ENCODE measurements around the gene ASAP2. TPM values are rescaled to one million over a fixed set of nuclear protein-coding genes. Genes with fewer than 3 reads are reported as not detected.

The ASAP2 gene
- polyA plus RNA-seq, 1 experiment, result 30.0 TPM

DNA sequence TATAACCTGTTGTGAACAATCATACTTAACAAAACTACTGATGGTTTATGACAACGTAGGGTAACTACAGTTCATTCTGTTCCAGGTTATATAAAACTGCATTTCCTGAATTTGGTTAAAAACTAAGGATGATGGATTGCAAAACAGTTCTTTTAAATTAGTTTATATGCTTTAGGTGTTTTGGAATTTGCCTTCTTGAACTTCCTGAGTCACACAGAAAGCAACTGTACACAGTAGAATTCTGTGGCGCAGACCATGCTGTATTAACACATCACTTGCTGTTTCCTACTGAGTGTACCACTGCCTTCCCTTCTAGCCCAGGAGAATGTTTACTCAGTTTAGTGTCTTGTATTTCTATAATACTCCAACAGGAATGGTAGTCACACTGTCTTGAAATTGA, 197.3 kb downstream of the ASAP2 start:
- ChIA-PET CTCF (interaction anchor here (1.3 to 1.6 kb wide), 2 partner anchors 33 to 261 kb away, joined by 3 to 5 read pairs; no protein-coding TSS in a partner anchor), POLR2A (interaction anchor here (0.7 kb wide), 1 partner anchor 17 kb away, joined by 4 read pairs; no protein-coding TSS in a partner anchor)

GRCh38 chr2:9404451-9404850, 197.8 kb downstream of the ASAP2 start:
- DNase-seq (ENCODE audit: low read depth, low spot score), result no peak
- TF ChIP-seq, protein P1, sequence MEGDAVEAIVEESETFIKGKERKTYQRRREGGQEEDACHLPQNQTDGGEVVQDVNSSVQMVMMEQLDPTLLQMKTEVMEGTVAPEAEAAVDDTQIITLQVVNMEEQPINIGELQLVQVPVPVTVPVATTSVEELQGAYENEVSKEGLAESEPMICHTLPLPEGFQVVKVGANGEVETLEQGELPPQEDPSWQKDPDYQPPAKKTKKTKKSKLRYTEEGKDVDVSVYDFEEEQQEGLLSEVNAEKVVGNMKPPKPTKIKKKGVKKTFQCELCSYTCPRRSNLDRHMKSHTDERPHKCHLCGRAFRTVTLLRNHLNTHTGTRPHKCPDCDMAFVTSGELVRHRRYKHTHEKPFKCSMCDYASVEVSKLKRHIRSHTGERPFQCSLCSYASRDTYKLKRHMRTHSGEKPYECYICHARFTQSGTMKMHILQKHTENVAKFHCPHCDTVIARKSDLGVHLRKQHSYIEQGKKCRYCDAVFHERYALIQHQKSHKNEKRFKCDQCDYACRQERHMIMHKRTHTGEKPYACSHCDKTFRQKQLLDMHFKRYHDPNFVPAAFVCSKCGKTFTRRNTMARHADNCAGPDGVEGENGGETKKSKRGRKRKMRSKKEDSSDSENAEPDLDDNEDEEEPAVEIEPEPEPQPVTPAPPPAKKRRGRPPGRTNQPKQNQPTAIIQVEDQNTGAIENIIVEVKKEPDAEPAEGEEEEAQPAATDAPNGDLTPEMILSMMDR (IDR thresholded peaks at IDR 0.05; ENCODE audit: low read depth, low read length), result no peak
- H3K27me3 ChIP-seq (ENCODE audit: control insufficient read depth, insufficient read depth, low read length), result no peaks in the 10 kb centered on the region
- H3K27ac ChIP-seq (ENCODE audit: low read depth, low read length), result no peak overlapping the region
- POLR2A ChIA-PET, result interaction anchor here (0.7 kb wide), 1 partner anchor 18 kb away, joined by 4 read pairs; no protein-coding TSS in a partner anchor
- H3K9me3 ChIP-seq (ENCODE audit: control insufficient read depth, insufficient read depth, low read length), result no peaks in the 10 kb centered on the region
- CTCF ChIA-PET, result interaction anchor here (1.3 to 1.6 kb wide), 2 partner anchors 33 to 261 kb away, joined by 3 to 5 read pairs; no protein-coding TSS in a partner anchor
- no peak overlapping the region for H3K4me3 ChIP-seq (ENCODE audit: low read depth, low read length)

More for the DNA sequence above, 197.3 kb downstream of the ASAP2 start:
- Histone ChIP-seq H3K4me3 (ENCODE audit: low read depth, low read length) (no peak overlapping the region), H3K27me3 (ENCODE audit: control insufficient read depth, insufficient read depth, low read length) (no peaks in the 10 kb centered on the region), H3K9me3 (ENCODE audit: control insufficient read depth, insufficient read depth, low read length) (no peaks in the 10 kb centered on the region), H3K27ac (ENCODE audit: low read depth, low read length) (no peak overlapping the region)
- no peak for DNase-seq (ENCODE audit: low read depth, low spot score)
- TF ChIP-seq, protein P1 (IDR thresholded peaks at IDR 0.05; ENCODE audit: low read depth, low read length), result no peak

DNA sequence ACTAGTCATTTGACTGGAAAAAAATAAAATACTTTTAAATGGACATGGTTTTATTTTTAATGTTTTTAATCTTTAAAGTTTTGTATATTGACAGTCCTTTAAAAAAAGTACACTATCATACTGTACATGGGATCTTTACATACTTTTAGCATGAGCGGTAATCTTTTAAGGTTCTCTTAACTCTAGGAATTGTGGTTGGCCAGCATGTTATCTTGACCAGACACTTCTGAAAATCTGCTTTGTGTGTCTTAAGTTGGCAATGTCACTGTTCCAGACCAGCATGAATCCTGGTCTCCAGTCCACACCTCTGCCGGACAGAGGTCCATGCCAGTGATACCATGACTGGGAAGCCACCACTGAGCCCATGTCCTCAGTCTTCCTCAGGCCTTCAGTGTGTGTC, 199.0 kb downstream of the ASAP2 start:
- Histone ChIP-seq H3K9me3 (ENCODE audit: control insufficient read depth, insufficient read depth, low read length) (no peaks in the 10 kb centered on the region), H3K27ac (ENCODE audit: low read depth, low read length) (peak overlapping the region; percentile 82), H3K4me3 (ENCODE audit: low read depth, low read length) (no peak overlapping the region), H3K27me3 (ENCODE audit: control insufficient read depth, insufficient read depth, low read length) (no peaks in the 10 kb centered on the region)
- no peak for DNase-seq (ENCODE audit: low read depth, low spot score)
- ChIA-PET CTCF (no interaction called here), POLR2A (interaction anchor here (0.6 kb wide), 1 partner anchor 28 kb away, joined by 3 read pairs; no protein-coding TSS in a partner anchor)
- TF ChIP-seq, protein P1 (IDR thresholded peaks at IDR 0.05; ENCODE audit: low read depth, low read length), result no peak

DNA sequence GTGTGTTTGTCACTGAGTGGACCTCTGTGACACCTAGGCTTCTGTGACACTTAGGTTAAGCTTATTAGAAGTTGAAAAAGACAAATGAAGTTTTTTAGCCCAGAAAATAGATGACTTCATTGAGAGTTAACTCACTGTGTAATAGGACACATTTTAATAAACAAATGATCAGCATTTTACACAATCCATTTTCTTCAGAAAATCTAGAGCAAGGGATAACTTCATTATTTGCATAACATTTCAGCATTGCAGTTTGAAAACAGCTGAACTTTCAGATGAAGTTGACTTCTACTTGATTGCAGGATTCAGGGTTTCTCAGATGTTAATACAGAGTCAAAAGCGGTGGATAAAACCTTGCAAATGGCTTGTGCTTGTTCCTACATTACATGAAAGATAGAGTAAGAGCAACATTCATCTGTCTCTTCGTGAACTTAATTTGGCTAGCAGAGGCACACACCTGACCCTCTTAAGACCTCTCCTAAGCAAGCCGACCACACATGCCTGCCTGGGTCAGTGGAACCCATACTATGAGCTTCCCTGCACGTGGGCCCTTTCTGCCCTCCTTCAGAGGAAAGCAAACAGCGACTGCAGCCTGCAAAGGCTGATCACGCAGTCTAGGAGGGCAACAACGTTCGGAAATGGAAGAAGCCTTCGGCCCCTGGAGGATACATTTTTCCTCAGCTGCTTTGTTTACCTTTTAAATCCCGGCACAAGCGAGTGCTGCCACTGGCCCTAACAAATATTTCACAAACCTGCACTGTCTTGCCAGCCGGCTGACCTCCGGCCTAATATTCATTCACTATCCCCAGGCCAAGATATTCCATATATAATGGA, 200.1 kb downstream of the ASAP2 start:
- H3K4me3 ChIP-seq (ENCODE audit: low read depth, low read length), result no peak overlapping the region
- no peaks in the 10 kb centered on the region for H3K27me3 ChIP-seq (ENCODE audit: control insufficient read depth, insufficient read depth, low read length)
- peak; percentile 27 for DNase-seq (ENCODE audit: low read depth, low spot score)
- POLR2A ChIA-PET, result interaction anchor here (0.6 to 1.5 kb wide), 3 partner anchors 12 to 264 kb away, joined by 4 to 8 read pairs (median 7); partner anchors contain the start of gene ITGB1BP1
- H3K9me3 ChIP-seq (ENCODE audit: control insufficient read depth, insufficient read depth, low read length), result no peaks in the 10 kb centered on the region
- CTCF ChIA-PET, result no interaction called here
- peak overlapping the region; percentile 63 for H3K27ac ChIP-seq (ENCODE audit: low read depth, low read length)
- TF ChIP-seq, protein P1 (IDR thresholded peaks at IDR 0.05; ENCODE audit: low read depth, low read length), result no peak

DNA sequence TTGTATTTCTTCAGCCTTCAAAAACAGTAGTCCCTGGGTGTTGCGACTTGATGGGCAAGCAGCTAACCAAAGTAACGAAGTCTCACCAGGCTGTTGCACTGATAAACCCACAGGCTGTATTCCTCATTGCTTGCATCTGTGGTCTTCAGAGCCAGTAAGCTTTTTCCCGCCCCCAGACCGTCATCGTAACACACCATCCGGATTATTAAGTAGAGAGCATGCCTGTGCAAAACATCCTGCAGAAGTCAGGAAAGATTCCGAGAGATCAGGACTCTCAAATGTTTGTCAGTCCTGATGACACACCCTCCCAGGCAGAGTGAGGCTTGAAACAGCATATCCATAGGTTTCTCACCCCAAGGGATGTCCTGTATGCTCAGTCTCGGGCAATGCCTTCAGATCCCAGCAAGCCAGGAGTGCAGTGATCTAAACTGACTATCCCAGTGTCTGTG, 200.8 kb downstream of the ASAP2 start:
- CTCF ChIA-PET, result no interaction called here
- H3K4me3 ChIP-seq (ENCODE audit: low read depth, low read length), result no peak overlapping the region

More for the DNA sequence above, 200.8 kb downstream of the ASAP2 start:
- no peak for DNase-seq (ENCODE audit: low read depth, low spot score)
- H3K9me3 ChIP-seq (ENCODE audit: control insufficient read depth, insufficient read depth, low read length), result no peaks in the 10 kb centered on the region; the same call in 1 of the 2 replicates
- TF ChIP-seq, protein P1 (IDR thresholded peaks at IDR 0.05; ENCODE audit: low read depth, low read length), result no peak
- POLR2A ChIA-PET, result interaction anchor here (1.0 to 1.5 kb wide), 2 partner anchors 15 to 264 kb away, joined by 4 to 8 read pairs; partner anchors contain the start of gene ITGB1BP1
- no peaks in the 10 kb centered on the region for H3K27me3 ChIP-seq (ENCODE audit: control insufficient read depth, insufficient read depth, low read length)
- H3K27ac ChIP-seq (ENCODE audit: low read depth, low read length), result peak overlapping the region; percentile 63
